Measurements from ENCODE around the gene RIIAD1. TPM values are rescaled to one million over a fixed set of nuclear protein-coding genes. Genes with fewer than 3 reads are reported as not detected.
A peak's percentile ranks its signal among the peaks of the same experiment; 100 is the strongest.

Gene RIIAD1
- polyA plus RNA-seq, 1 experiment, result not detected

DNA sequence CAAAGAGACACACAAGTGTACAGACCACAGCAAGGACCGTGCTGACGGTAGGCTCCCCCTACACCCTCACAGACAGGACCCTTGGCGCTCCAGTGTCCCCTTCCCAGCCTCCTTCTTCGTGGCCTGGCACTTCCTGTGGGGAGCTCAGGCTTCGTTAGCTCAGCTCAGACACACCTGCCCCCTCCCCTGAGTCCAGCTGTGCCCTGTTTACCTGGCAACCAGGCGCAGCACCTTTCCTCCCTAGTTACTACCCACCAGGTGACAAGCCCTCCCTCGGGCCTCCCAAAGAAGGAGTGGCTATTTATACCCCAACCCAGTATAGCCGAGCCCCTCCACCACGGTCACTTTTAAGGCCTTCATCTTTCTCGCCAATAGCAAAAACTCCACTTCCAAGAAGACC is 9.4 kb upstream of the RIIAD1 start:
- Histone ChIP-seq H3K4me3 (ENCODE audit: low read depth, low read length) (no peak overlapping the region), H3K9me3 (ENCODE audit: control insufficient read depth, insufficient read depth, low read length) (no peaks in the 10 kb centered on the region), H3K27ac (ENCODE audit: low read depth, low read length) (no peak overlapping the region), H3K27me3 (ENCODE audit: control insufficient read depth, insufficient read depth, low read length) (peaks cover 49% of the 10 kb centered on the region)
- ChIA-PET POLR2A (interaction anchor here (0.6 kb wide), 1 partner anchor 10 kb away, joined by 3 read pairs; no protein-coding TSS in a partner anchor), CTCF (no interaction called here)
- DNase-seq (ENCODE audit: low read depth, low spot score), result no peak
- TF ChIP-seq, protein P1, sequence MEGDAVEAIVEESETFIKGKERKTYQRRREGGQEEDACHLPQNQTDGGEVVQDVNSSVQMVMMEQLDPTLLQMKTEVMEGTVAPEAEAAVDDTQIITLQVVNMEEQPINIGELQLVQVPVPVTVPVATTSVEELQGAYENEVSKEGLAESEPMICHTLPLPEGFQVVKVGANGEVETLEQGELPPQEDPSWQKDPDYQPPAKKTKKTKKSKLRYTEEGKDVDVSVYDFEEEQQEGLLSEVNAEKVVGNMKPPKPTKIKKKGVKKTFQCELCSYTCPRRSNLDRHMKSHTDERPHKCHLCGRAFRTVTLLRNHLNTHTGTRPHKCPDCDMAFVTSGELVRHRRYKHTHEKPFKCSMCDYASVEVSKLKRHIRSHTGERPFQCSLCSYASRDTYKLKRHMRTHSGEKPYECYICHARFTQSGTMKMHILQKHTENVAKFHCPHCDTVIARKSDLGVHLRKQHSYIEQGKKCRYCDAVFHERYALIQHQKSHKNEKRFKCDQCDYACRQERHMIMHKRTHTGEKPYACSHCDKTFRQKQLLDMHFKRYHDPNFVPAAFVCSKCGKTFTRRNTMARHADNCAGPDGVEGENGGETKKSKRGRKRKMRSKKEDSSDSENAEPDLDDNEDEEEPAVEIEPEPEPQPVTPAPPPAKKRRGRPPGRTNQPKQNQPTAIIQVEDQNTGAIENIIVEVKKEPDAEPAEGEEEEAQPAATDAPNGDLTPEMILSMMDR (IDR thresholded peaks at IDR 0.05; ENCODE audit: low read depth, low read length), result no peak

DNA sequence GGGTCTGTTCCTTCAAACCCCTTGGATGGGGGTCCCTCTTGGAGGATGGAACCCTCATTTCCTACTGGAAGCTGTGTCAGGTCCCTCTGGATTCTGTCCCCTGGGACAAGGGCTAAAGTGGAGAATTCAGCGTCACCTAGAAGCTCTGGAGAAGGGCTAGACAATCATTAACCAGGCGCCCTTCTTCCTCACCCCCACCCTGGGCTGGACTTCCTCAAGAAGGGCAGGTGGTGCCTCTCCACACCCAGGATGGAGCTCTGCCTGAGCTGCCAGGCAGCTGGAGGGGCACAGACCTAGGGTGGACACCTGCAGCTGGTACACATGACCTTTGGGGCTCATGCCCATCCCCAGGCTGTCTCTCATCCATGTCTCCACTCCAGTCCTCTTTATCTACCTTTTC is 8.3 kb upstream of the RIIAD1 start:
- Histone ChIP-seq H3K27me3 (ENCODE audit: control insufficient read depth, insufficient read depth, low read length) (peaks cover 60% of the 10 kb centered on the region), H3K4me3 (ENCODE audit: low read depth, low read length) (no peak overlapping the region), H3K27ac (ENCODE audit: low read depth, low read length) (no peak overlapping the region), H3K9me3 (ENCODE audit: control insufficient read depth, insufficient read depth, low read length) (no peaks in the 10 kb centered on the region)
- CTCF ChIA-PET, result no interaction called here
- POLR2A ChIA-PET, result no interaction called here
- DNase-seq (ENCODE audit: low read depth, low spot score), result no peak
- TF ChIP-seq, protein P1 (IDR thresholded peaks at IDR 0.05; ENCODE audit: low read depth, low read length), result no peak

DNA sequence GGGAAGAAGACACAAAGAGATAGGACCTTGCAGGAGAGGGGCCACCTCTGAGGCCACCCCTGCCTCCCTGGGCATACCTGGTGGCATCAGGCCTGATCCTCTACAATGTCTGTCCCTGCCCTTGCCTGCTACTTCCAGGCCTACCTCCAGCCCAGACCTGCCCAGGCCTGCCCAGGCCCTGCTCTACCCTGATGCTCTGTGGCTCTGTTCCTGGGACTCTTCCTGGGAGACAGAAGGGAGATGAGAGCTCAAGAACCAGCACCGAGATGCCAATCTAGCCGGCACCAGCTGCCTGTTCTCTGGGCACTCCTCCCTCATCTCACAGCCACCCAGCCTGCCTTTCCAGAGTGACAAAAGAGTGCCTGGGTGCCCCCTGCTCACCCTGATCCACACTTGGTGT is 7.4 kb upstream of the RIIAD1 start:
- no peak for DNase-seq (ENCODE audit: low read depth, low spot score)
- CTCF ChIA-PET, result no interaction called here
- Histone ChIP-seq H3K27me3 (ENCODE audit: control insufficient read depth, insufficient read depth, low read length) (peaks cover 67% of the 10 kb centered on the region), H3K27ac (ENCODE audit: low read depth, low read length) (no peak overlapping the region), H3K4me3 (ENCODE audit: low read depth, low read length) (no peak overlapping the region), H3K9me3 (ENCODE audit: control insufficient read depth, insufficient read depth, low read length) (no peaks in the 10 kb centered on the region)
- POLR2A ChIA-PET, result no interaction called here
- TF ChIP-seq, protein P1 (IDR thresholded peaks at IDR 0.05; ENCODE audit: low read depth, low read length), result no peak

DNA sequence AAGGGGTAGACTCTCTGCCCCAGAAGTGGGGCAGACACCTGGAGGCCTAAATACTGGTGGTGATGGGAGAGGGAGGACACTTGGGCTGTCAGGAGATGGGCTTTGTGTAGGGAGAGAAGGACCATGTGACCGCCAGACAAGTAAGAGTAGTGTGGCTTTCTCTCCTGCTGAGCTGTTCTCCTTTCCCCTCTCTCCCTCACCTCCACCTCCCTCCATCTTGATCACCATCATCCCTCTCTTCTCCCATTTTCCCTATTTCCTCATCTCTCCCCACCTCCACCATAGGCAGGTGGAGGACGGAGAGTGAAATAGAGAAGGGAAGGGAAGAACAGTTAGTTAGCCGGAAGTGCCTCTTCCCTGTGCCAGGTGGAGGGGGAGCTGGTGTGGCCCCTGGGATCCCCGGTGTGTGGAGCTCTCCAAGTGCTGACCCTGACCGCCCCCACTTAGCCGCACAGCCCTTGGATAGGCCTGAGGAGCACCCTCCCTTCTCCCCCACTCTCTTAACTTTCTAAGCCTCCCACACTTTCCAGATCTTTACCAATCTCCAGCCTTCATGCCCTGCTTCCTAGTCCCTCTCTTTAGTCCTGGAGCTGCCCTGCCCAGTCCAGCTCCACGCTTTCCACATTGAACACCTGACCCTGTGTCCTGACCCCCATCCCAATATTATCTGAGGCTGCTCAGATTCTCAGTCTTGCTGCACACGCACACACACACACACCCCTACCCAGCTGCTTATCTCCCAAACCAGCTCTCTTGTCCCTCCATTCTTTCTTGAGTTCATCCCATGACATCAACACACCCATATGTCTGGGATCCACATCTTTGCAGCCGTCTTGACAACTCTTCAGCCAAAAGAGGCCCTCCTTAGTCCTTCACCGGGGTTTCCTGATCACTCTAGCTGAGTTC is 6.2 kb upstream of the RIIAD1 start:
- Histone ChIP-seq H3K27ac (ENCODE audit: low read depth, low read length) (no peak overlapping the region), H3K9me3 (ENCODE audit: control insufficient read depth, insufficient read depth, low read length) (no peaks in the 10 kb centered on the region), H3K27me3 (ENCODE audit: control insufficient read depth, insufficient read depth, low read length) (peaks cover 71% of the 10 kb centered on the region), H3K4me3 (ENCODE audit: low read depth, low read length) (no peak overlapping the region)
- DNase-seq (ENCODE audit: low read depth, low spot score), result no peak
- TF ChIP-seq, protein P1 (IDR thresholded peaks at IDR 0.05; ENCODE audit: low read depth, low read length), result no peak
- CTCF ChIA-PET, result interaction anchor here (1.1 kb wide), 1 partner anchor 19 kb away, joined by 3 read pairs; no protein-coding TSS in a partner anchor
- POLR2A ChIA-PET, result no interaction called here

DNA sequence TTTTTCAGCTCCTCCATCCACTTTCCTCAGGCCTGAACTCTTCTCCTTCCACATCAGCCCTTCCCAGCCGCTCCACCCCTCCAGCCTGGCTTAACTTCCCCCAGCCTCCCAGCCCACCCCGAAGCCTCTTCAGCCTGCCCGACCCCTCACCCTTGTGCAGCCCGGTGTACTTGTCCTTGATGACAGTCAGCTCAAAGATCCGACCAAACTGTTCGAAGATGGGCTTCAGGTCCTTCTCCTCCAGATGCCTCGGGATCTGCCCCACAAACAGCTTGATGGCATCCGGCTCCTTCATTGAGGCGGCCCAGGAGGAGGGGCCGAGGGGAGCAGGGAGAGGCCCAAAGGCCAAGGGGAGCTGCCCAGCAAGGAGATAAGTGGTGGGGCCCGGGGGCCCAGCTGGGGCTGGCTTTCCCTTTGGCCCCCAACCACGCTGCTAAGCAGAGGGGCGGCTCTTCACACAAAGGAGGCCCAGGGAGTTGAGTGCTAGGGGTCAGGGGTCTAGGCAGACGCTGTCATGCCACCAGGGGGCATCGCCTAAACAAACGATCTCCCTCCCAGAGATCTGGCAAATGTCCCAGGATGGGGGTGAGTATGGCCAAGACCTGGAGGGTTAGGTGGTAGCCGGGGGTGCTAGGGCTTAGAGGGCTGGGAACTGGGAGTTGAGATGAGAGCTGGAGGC is 5.5 kb upstream of the RIIAD1 start:
- POLR2A ChIA-PET, result no interaction called here
- no peak for DNase-seq (ENCODE audit: low read depth, low spot score)
- CTCF ChIA-PET, result interaction anchor here (1.1 kb wide), 1 partner anchor 18 kb away, joined by 3 read pairs; no protein-coding TSS in a partner anchor
- Histone ChIP-seq H3K27me3 (ENCODE audit: control insufficient read depth, insufficient read depth, low read length) (peaks cover 75% of the 10 kb centered on the region), H3K27ac (ENCODE audit: low read depth, low read length) (no peak overlapping the region), H3K4me3 (ENCODE audit: low read depth, low read length) (no peak overlapping the region), H3K9me3 (ENCODE audit: control insufficient read depth, insufficient read depth, low read length) (no peaks in the 10 kb centered on the region)
- TF ChIP-seq, protein P1 (IDR thresholded peaks at IDR 0.05; ENCODE audit: low read depth, low read length), result peak; percentile 11; the same call in 1 of the 2 replicates
